ENCODE results near the gene THBS3. TPM values are rescaled to one million over a fixed set of nuclear protein-coding genes. Genes with fewer than 3 reads are reported as not detected.

Gene THBS3
- total and polyA plus RNA-seq, 9 of the 15 experiments (the other 6 are each of a cell fraction or from before 2014, with no cell fraction given), result 0.59 to 8.3 (median 3.2) TPM

- no peak for TF ChIP-seq TSHZ1 (CRISPR knock-in tag; IDR thresholded peaks at IDR 0.05)
- TF ChIP-seq ZNF696 (CRISPR knock-in tag; conservative IDR thresholded peaks at IDR 0.05), result no peak
- TF ChIP-seq DPF2 (IDR thresholded peaks at IDR 0.05), result 0 out of 2 replicates have a peak, but pooled peaks have one; percentile 11
- no peak for TF ChIP-seq SREBF1 (IDR thresholded peaks at IDR 0.05; ENCODE audit: borderline replicate concordance, low read depth, low read length)
- TF ChIP-seq ZBTB49 (CRISPR knock-in tag; IDR thresholded peaks at IDR 0.05; ENCODE audit: borderline replicate concordance), result no peak
- TF ChIP-seq CREB1 (IDR thresholded peaks at IDR 0.05), result no peak
- 0 out of 2 replicates have a peak, but pooled peaks have one; percentile 4 for TF ChIP-seq CREB1 (CRISPR knock-in tag; IDR thresholded peaks at IDR 0.05)
- no peak for TF ChIP-seq U2AF1 (optimal IDR thresholded peaks at IDR 0.05; ENCODE audit: low read depth, low read length)
- no peak for TF ChIP-seq CREM (IDR thresholded peaks at IDR 0.05; ENCODE audit: low read depth)
- TF ChIP-seq SRSF3 (IDR thresholded peaks at IDR 0.05; ENCODE audit: insufficient read depth, low read length), result no peak
- TF ChIP-seq ETS2 (tag; IDR thresholded peaks at IDR 0.05; ENCODE audit: borderline replicate concordance, poor library complexity, severe bottlenecking), result no peak
- no peak for TF ChIP-seq ZNF146 (CRISPR knock-in tag; IDR thresholded peaks at IDR 0.05; ENCODE audit: unreplicated experiment)
- peak; percentile 76; the same call in 1 of the 2 replicates for TF ChIP-seq ZNF589 (CRISPR knock-in tag; IDR thresholded peaks at IDR 0.05; ENCODE audit: low read depth)
- no peak for TF ChIP-seq PCBP1 (IDR thresholded peaks at IDR 0.05; ENCODE audit: low read depth, low read length, poor library complexity, severe bottlenecking)
- no peak for TF ChIP-seq GTF2A2 (tag; IDR thresholded peaks at IDR 0.05)
Measured at GRCh38 chr1:155192346-155193274, 15.1 kb downstream of the THBS3 start (continued).
